ENCODE measurements around the gene SMYD3. TPM values are rescaled to one million over a fixed set of nuclear protein-coding genes. Genes with fewer than 3 reads are reported as not detected.

SMYD3 gene
- total and polyA plus RNA-seq, 9 of the 15 experiments (the other 6 are each of a cell fraction or from before 2014, with no cell fraction given), result 128 to 440 (median 197) TPM

- TF ChIP-seq ZNF586 (CRISPR knock-in tag; conservative IDR thresholded peaks at IDR 0.05), result no peak
- TF ChIP-seq ERF (CRISPR knock-in tag; IDR thresholded peaks at IDR 0.05), result 0 out of 2 replicates have a peak, but pooled peaks have one; percentile 10
- TF ChIP-seq RCOR1 (IDR thresholded peaks at IDR 0.05; ENCODE audit: borderline replicate concordance in 1 of 2, low read depth in 2 of 2, low read length in 2 of 2), result peak in 1 of 2 experiments; percentile 58; a peak in 2 of 4 replicates
- TF ChIP-seq RAD21 (CRISPR knock-in tag; conservative IDR thresholded peaks at IDR 0.05 in 1 of 2, IDR thresholded peaks at IDR 0.05 in 1 of 2), result peak in 1 of 2 experiments; percentile 27; a peak in 1 of 4 replicates
- TF ChIP-seq CREM (IDR thresholded peaks at IDR 0.05; ENCODE audit: low read depth), result peak; percentile 65
- TF ChIP-seq BCL6 (CRISPR knock-in tag; IDR thresholded peaks at IDR 0.05), result no peak
- 0 out of 2 replicates have a peak, but pooled peaks have one; percentile 14 for TF ChIP-seq PKNOX1 (IDR thresholded peaks at IDR 0.05)
- peak; percentile 57; the same call in 1 of the 2 replicates for TF ChIP-seq ZNF584 (CRISPR knock-in tag; IDR thresholded peaks at IDR 0.05; ENCODE audit: low read depth)
- TF ChIP-seq ZNF431 (CRISPR knock-in tag; IDR thresholded peaks at IDR 0.05), result no peak
- TF ChIP-seq ZBTB34 (CRISPR knock-in tag; IDR thresholded peaks at IDR 0.05), result no peak
- no peak for TF ChIP-seq ZNF3 (CRISPR knock-in tag; IDR thresholded peaks at IDR 0.05)
- no peak for TF ChIP-seq ATF1 (CRISPR knock-in tag; IDR thresholded peaks at IDR 0.05)
- 0 out of 2 replicates have a peak, but pooled peaks have one; percentile 25 for TF ChIP-seq ATF1 (tag; IDR thresholded peaks at IDR 0.05)
- TF ChIP-seq NRF1 (conservative IDR thresholded peaks at IDR 0.05 in 1 of 2, IDR thresholded peaks at IDR 0.05 in 1 of 2), result peak; percentile 79 to 81
- 0 out of 2 replicates have a peak, but pooled peaks have one; percentile 39 for TF ChIP-seq BHLHE40 (IDR thresholded peaks at IDR 0.05; ENCODE audit: low read length)
- TF ChIP-seq ZNF75A (CRISPR knock-in tag; IDR thresholded peaks at IDR 0.05), result no peak
- peak; percentile 70 for TF ChIP-seq MAX (CRISPR knock-in tag; IDR thresholded peaks at IDR 0.05)
- peak; percentile 51 for TF ChIP-seq L3MBTL2 (IDR thresholded peaks at IDR 0.05)
- no peak for TF ChIP-seq CTCF (IDR thresholded peaks at IDR 0.05 in 2 of 3, conservative IDR thresholded peaks at IDR 0.05 in 1 of 3; ENCODE audit: insufficient read depth in 2 of 3, low read depth in 1 of 3, low read length in 3 of 3)
- TF ChIP-seq ZNF395 (CRISPR knock-in tag; IDR thresholded peaks at IDR 0.05), result peak; percentile 71; the same call in 1 of the 2 replicates
- no peak for TF ChIP-seq ZBTB1 (CRISPR knock-in tag; IDR thresholded peaks at IDR 0.05; ENCODE audit: borderline replicate concordance, low read depth)
- TF ChIP-seq FOSL1 (tag; conservative IDR thresholded peaks at IDR 0.05), result peak; percentile 34; the same call in 1 of the 2 replicates
- 0 out of 2 replicates have a peak, but pooled peaks have one; percentile 26 for TF ChIP-seq SMAD4 (CRISPR knock-in tag; conservative IDR thresholded peaks at IDR 0.05)
- no peak for TF ChIP-seq CHCHD3 (CRISPR knock-in tag; IDR thresholded peaks at IDR 0.05)
These were observed 550.9 kb downstream of the SMYD3 start (continued) for GRCh38 chr1:245956225-245956624.

Data from K562 (cell line).